Astrocyte of the cerebellum (primary cell): ENCODE measurements around the gene RBM10.
A peak's percentile ranks its signal among the peaks of the same experiment; 100 is the strongest.

Experiments used
- DNase-seq: peaks from one replicate; pipeline ENCODE4 v3.0.0-alpha.2; 2011; ENCODE audit warnings: low read depth
- H3K4me3 ChIP-seq: 2 replicates; pipeline ENCODE4 v1.5.1; 2011; ENCODE audit warnings: mild to moderate bottlenecking, low read depth, low read length, moderate library complexity
- CTCF ChIP-seq: IDR thresholded peaks from 2 replicates; pipeline ENCODE4 v1.5.1; 2012; ENCODE audit warnings: low read length, low read depth, moderate library complexity, mild to moderate bottlenecking; ENCODE audit errors: missing control alignments
- in situ Hi-C: cut with HindIII; loops from 2 replicates; pipeline ENCODE4 v1.10.0; 2017; ENCODE audit warnings: low sequenced_read_pairs

Gene RBM10

GRCh38 chrX:47197526-47197925 is 52.5 kb downstream of the RBM10 start:
- in situ Hi-C loops = no loop called here
- DNase-seq = no peak
- no peak for TF ChIP-seq CTCF
- H3K4me3 ChIP-seq = peak overlapping the region; percentile 1

- DNase-seq = no peak
- no peak for TF ChIP-seq CTCF
- H3K4me3 ChIP-seq = no peak overlapping the region
- in situ Hi-C loops = no loop called here
Observed at GRCh38 chrX:47198026-47198686, 53.1 kb downstream of the RBM10 start.

- H3K4me3 ChIP-seq = no peak overlapping the region
- no peak for TF ChIP-seq CTCF
- in situ Hi-C loops = no loop called here
- no peak for DNase-seq
Observed at GRCh38 chrX:47198687-47199080, 53.7 kb downstream of the RBM10 start.

- no peak for DNase-seq
- in situ Hi-C loops = no loop called here
- H3K4me3 ChIP-seq = no peak overlapping the region
- TF ChIP-seq CTCF = no peak
Observed at GRCh38 chrX:47199286-47199685, 54.3 kb downstream of the RBM10 start.

GRCh38 chrX:47200385-47201150 is 55.5 kb downstream of the RBM10 start:
- TF ChIP-seq CTCF = peak; percentile 28
- in situ Hi-C loops = no loop called here
- H3K4me3 ChIP-seq = no peak overlapping the region
- no peak for DNase-seq

GRCh38 chrX:47201345-47201944 is 56.4 kb downstream of the RBM10 start:
- H3K4me3 ChIP-seq = no peak overlapping the region
- in situ Hi-C loops = no loop called here
- TF ChIP-seq CTCF = no peak
- no peak for DNase-seq
